ENCODE results near the gene STK25. TPM values are rescaled to one million over a fixed set of nuclear protein-coding genes. Genes with fewer than 3 reads are reported as not detected.

Gene STK25
- total and polyA plus RNA-seq, 2 donors (not counting 1 experiment from before 2014, with no cell fraction given) = 168 to 197 TPM

DNA sequence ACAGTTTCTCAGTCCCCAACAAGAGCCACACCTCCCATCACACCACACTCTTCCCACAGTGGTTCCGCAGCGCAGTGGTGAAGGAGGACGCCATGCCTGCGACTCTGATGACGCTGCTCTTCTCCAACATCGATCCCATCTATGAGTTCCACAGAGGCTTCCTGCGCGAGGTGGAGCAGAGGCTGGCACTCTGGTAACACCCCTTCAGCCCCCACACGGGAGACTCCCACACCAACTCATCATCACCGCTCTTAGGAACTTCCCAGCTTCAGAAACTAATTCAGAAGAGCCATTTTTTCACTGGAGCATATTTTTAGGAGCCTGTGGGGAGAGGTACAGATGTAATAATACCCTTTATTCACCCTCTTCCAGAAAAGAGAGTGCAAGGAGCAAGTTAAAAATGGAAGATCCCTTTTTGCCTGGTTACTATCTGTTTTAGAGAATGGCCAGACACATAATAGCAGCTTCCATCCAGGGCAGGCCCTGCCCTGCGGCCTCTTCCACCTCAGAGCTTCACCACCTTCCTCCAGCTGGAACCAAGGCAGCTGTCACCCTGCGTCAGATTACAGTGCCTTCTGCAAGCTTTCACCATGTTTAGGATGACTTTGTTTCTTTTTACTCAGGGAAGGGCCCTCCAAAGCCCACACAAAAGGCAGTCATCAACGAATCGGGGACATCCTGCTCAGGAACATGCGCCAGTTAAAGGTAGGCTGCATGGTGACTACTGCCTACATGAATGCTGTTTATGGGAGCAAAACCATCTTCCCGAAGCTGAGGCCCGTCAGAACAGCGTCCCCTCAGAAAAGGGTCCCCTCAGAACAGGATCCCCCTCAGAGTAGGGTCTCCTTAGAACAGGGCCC lies 44.9 kb downstream of the STK25 start:
- Histone ChIP-seq H3K79me2 (ENCODE audit: control insufficient read depth, insufficient read depth, low read length) (no peaks in the 10 kb centered on the region), H3K27ac (ENCODE audit: insufficient read depth, low read length) (no peak overlapping the region), H3K9me3 (ENCODE audit: control insufficient read depth, insufficient read depth, low read depth, low read length) (no peaks in the 10 kb centered on the region), H3K4me1 (ENCODE audit: control insufficient read depth, extremely low read depth, insufficient read depth, low read length) (no peaks in the 10 kb centered on the region), H3K36me3 (ENCODE audit: control insufficient read depth, insufficient read depth, low read length) (no peaks in the 10 kb centered on the region), H3K4me3 (replicated peaks in 1 of 4; ENCODE audit: control extremely low read depth in 1 of 4, insufficient read depth in 1 of 4, low read depth in 3 of 4, low read length in 4 of 4) (no peak overlapping the region), H2AFZ (ENCODE audit: low read length) (no peak overlapping the region), H3K9ac (ENCODE audit: insufficient read depth, low read length) (no peak overlapping the region), H3K4me2 (ENCODE audit: extremely low read depth, insufficient read depth, low read length) (no peak overlapping the region), H4K20me1 (ENCODE audit: control insufficient read depth, extremely low read depth, insufficient read depth, low read length) (no peaks in the 10 kb centered on the region), H3K27me3 (ENCODE audit: control insufficient read depth, insufficient read depth, low read length) (no peaks in the 10 kb centered on the region)
- TF ChIP-seq, protein P1, sequence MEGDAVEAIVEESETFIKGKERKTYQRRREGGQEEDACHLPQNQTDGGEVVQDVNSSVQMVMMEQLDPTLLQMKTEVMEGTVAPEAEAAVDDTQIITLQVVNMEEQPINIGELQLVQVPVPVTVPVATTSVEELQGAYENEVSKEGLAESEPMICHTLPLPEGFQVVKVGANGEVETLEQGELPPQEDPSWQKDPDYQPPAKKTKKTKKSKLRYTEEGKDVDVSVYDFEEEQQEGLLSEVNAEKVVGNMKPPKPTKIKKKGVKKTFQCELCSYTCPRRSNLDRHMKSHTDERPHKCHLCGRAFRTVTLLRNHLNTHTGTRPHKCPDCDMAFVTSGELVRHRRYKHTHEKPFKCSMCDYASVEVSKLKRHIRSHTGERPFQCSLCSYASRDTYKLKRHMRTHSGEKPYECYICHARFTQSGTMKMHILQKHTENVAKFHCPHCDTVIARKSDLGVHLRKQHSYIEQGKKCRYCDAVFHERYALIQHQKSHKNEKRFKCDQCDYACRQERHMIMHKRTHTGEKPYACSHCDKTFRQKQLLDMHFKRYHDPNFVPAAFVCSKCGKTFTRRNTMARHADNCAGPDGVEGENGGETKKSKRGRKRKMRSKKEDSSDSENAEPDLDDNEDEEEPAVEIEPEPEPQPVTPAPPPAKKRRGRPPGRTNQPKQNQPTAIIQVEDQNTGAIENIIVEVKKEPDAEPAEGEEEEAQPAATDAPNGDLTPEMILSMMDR (conservative IDR thresholded peaks at IDR 0.05 in 1 of 2, IDR thresholded peaks at IDR 0.05 in 1 of 2; ENCODE audit: low read depth in 1 of 2, low read length in 2 of 2) = no peak
- no peak for TF ChIP-seq EZH2 (IDR thresholded peaks at IDR 0.05; ENCODE audit: low read length, missing control alignments)
- no peak for DNase-seq (ENCODE audit: low read depth in 2 of 2)

DNA sequence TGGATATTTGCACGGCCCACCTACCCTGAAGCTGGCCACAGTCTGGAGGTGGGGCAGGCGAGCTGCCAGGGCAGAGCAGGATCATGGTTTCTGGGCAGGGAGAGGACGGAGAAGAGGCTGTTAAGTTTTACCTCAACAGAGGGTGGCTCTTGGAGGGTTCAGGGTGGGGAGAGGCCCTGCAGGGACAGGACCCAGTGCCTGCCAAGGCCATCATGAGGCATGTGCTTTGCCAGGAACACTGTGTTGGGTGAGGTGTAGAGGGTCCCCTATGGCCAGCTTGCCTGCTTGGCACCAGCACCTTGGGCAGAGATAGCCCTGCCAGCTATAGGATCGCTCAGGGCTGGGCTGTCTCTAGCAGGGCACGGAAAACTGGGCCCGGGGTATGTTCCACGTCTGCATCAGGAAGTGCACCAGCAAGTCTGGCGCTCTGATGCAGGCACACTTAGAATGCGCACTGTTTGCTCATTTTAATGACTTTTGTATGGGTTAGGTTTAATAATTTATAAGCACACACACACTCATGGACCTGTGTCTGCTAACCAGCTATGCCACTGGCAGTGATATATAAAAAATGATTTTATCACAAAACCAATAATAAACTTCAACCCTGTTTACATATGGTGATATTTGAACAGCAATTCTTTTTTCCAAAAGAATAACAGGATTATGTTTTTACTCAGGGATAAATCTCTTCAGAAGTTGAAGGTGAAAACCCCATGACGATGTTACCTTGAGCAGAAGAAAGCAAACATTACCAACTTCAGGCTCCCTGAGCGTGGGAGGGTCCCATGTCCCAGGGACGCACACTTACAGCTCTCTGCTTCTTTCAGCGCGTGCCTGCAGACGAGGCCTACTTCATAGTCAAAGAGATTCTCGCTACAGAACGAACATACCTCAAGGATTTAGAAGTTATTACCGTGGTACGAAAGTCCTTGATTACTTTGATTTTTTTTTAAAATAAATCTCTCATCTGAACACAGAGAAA lies 46.4 kb downstream of the STK25 start:
- H3K27ac ChIP-seq (ENCODE audit: insufficient read depth, low read length) = no peak overlapping the region
- no peaks in the 10 kb centered on the region for H3K4me1 ChIP-seq (ENCODE audit: control insufficient read depth, extremely low read depth, insufficient read depth, low read length)
- H3K79me2 ChIP-seq (ENCODE audit: control insufficient read depth, insufficient read depth, low read length) = no peaks in the 10 kb centered on the region
- H2AFZ ChIP-seq (ENCODE audit: low read length) = no peak overlapping the region
- no peak overlapping the region for H3K4me3 ChIP-seq (replicated peaks in 1 of 4; ENCODE audit: control extremely low read depth in 1 of 4, insufficient read depth in 1 of 4, low read depth in 3 of 4, low read length in 4 of 4)
- H3K9me3 ChIP-seq (ENCODE audit: control insufficient read depth, insufficient read depth, low read depth, low read length) = no peaks in the 10 kb centered on the region
- TF ChIP-seq, protein P1 (conservative IDR thresholded peaks at IDR 0.05 in 1 of 2, IDR thresholded peaks at IDR 0.05 in 1 of 2; ENCODE audit: low read depth in 1 of 2, low read length in 2 of 2) = no peak
- TF ChIP-seq EZH2 (IDR thresholded peaks at IDR 0.05; ENCODE audit: low read length, missing control alignments) = no peak
- H3K9ac ChIP-seq (ENCODE audit: insufficient read depth, low read length) = no peak overlapping the region
- no peaks in the 10 kb centered on the region for H4K20me1 ChIP-seq (ENCODE audit: control insufficient read depth, extremely low read depth, insufficient read depth, low read length)
- H3K36me3 ChIP-seq (ENCODE audit: control insufficient read depth, insufficient read depth, low read length) = no peaks in the 10 kb centered on the region
- no peak overlapping the region for H3K4me2 ChIP-seq (ENCODE audit: extremely low read depth, insufficient read depth, low read length)
- no peaks in the 10 kb centered on the region for H3K27me3 ChIP-seq (ENCODE audit: control insufficient read depth, insufficient read depth, low read length)
- DNase-seq (ENCODE audit: low read depth in 2 of 2) = no peak

DNA sequence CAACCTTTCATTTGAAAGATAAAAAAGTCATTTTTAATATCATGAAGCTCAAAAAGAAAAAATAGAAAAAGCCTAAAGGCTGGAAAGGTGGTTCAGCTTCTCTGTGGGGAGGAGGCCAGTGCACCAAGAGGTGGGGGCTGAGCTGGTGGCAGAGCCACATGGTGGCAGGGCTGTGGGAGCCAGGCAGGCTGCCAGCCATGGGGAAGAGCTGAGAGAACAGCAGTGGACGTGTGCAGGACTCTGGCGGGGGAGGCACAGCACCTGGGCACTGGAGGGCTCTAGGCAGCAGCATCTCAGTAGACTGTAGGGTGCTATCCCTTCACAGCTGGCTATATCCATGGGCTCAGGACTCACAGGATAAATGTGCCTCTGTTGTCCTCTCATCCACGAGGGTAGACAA lies 47.8 kb downstream of the STK25 start:
- H2AFZ ChIP-seq (ENCODE audit: low read length) = no peak overlapping the region
- H3K4me2 ChIP-seq (ENCODE audit: extremely low read depth, insufficient read depth, low read length) = no peak overlapping the region
- H3K27ac ChIP-seq (ENCODE audit: insufficient read depth, low read length) = no peak overlapping the region
- DNase-seq (ENCODE audit: low read depth in 2 of 2) = no peak
- no peaks in the 10 kb centered on the region for H3K36me3 ChIP-seq (ENCODE audit: control insufficient read depth, insufficient read depth, low read length)
- H3K4me3 ChIP-seq (replicated peaks in 1 of 4; ENCODE audit: control extremely low read depth in 1 of 4, insufficient read depth in 1 of 4, low read depth in 3 of 4, low read length in 4 of 4) = no peak overlapping the region
- H3K27me3 ChIP-seq (ENCODE audit: control insufficient read depth, insufficient read depth, low read length) = no peaks in the 10 kb centered on the region
- no peaks in the 10 kb centered on the region for H4K20me1 ChIP-seq (ENCODE audit: control insufficient read depth, extremely low read depth, insufficient read depth, low read length)
- H3K9ac ChIP-seq (ENCODE audit: insufficient read depth, low read length) = no peak overlapping the region
- H3K4me1 ChIP-seq (ENCODE audit: control insufficient read depth, extremely low read depth, insufficient read depth, low read length) = no peaks in the 10 kb centered on the region
- H3K9me3 ChIP-seq (ENCODE audit: control insufficient read depth, insufficient read depth, low read depth, low read length) = no peaks in the 10 kb centered on the region
- no peak for TF ChIP-seq EZH2 (IDR thresholded peaks at IDR 0.05; ENCODE audit: low read length, missing control alignments)
- TF ChIP-seq, protein P1 (conservative IDR thresholded peaks at IDR 0.05 in 1 of 2, IDR thresholded peaks at IDR 0.05 in 1 of 2; ENCODE audit: low read depth in 1 of 2, low read length in 2 of 2) = no peak
- no peaks in the 10 kb centered on the region for H3K79me2 ChIP-seq (ENCODE audit: control insufficient read depth, insufficient read depth, low read length)

Measured in fibroblast of lung (primary cell).